ENCODE data around the gene GGCX. TPM values are rescaled to one million over a fixed set of nuclear protein-coding genes. Genes with fewer than 3 reads are reported as not detected.

Gene GGCX
- total and polyA plus RNA-seq, 9 of the 15 experiments (the other 6 are each of a cell fraction or from before 2014, with no cell fraction given): 14.4 to 47.1 (median 28.1) TPM

DNA sequence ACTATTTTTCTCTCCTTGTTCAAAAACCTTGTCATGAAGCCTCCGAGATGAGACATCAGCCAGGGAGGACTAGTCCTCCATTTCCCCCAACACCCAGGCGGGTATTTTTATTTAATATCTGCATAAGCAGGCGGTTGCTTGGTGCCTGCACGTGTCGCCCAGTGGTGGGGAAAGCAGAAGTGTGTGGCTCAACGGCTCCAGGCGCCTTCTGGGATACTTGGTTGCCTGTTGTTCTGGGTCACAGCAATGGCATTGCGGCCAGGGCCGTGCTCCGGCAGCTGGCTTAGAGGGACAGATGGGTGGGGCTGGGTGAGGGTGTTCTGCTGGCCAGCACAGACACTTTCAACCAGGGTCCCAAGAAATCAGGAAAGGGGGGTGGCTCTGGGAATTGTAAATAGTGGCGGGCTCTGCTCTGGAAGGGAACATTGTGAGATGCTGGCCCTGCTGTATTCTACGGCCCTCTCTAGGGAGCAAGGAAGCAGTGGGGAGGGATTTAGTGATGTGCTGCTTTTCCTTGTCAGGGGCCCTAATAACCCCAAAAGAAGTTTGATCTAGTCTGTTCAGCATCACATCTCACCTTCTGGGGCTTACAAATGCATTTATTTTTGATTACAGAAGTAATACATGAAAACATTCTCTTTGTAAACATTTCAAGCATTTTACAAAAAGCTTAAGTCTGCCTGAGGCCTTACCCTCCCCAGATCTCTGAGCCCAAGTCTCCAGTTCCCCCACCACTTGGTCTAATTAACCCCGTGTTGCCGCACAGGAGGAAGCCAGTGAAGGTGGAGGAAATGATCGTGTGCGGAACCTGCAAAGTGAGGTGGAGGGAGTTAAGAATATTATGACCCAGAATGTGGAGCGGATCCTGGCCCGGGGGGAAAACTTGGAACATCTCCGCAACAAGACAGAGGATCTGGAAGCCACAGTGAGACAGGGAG lies 17.2 kb upstream of the GGCX start (continued):
- TF ChIP-seq LEF1 (IDR thresholded peaks at IDR 0.05) (0 out of 2 replicates have a peak, but pooled peaks have one; percentile 13), EHMT2 (IDR thresholded peaks at IDR 0.05) (no peak), NR2C1 (IDR thresholded peaks at IDR 0.05) (no peak), NR2C1 (tag; IDR thresholded peaks at IDR 0.05) (peak; percentile 10; the same call in 1 of the 2 replicates), ZNF561 (CRISPR knock-in tag; conservative IDR thresholded peaks at IDR 0.05) (0 out of 2 replicates have a peak, but pooled peaks have one; percentile 12), BHLHE40 (IDR thresholded peaks at IDR 0.05; ENCODE audit: low read length) (peak; percentile 88), KLF6 (CRISPR knock-in tag; IDR thresholded peaks at IDR 0.05; ENCODE audit: borderline replicate concordance) (0 out of 2 replicates have a peak, but pooled peaks have one; percentile 53), L3MBTL2 (IDR thresholded peaks at IDR 0.05) (peak; percentile 87), ILF3 (IDR thresholded peaks at IDR 0.05; ENCODE audit: borderline replicate concordance) (no peak), ELF1 (tag; IDR thresholded peaks at IDR 0.05) (peak; percentile 4; the same call in 1 of the 2 replicates), ZNF717 (CRISPR knock-in tag; IDR thresholded peaks at IDR 0.05) (no peak), ZFX (CRISPR knock-in tag; IDR thresholded peaks at IDR 0.05) (peak; percentile 24; the same call in 1 of the 2 replicates), ATF1 (CRISPR knock-in tag; IDR thresholded peaks at IDR 0.05) (no peak), ATF1 (tag; IDR thresholded peaks at IDR 0.05) (no peak), MNT (conservative IDR thresholded peaks at IDR 0.05) (peak; percentile 65 to 69; a peak in 2 of 4 replicates)
- TF ChIP-seq, protein P1, sequence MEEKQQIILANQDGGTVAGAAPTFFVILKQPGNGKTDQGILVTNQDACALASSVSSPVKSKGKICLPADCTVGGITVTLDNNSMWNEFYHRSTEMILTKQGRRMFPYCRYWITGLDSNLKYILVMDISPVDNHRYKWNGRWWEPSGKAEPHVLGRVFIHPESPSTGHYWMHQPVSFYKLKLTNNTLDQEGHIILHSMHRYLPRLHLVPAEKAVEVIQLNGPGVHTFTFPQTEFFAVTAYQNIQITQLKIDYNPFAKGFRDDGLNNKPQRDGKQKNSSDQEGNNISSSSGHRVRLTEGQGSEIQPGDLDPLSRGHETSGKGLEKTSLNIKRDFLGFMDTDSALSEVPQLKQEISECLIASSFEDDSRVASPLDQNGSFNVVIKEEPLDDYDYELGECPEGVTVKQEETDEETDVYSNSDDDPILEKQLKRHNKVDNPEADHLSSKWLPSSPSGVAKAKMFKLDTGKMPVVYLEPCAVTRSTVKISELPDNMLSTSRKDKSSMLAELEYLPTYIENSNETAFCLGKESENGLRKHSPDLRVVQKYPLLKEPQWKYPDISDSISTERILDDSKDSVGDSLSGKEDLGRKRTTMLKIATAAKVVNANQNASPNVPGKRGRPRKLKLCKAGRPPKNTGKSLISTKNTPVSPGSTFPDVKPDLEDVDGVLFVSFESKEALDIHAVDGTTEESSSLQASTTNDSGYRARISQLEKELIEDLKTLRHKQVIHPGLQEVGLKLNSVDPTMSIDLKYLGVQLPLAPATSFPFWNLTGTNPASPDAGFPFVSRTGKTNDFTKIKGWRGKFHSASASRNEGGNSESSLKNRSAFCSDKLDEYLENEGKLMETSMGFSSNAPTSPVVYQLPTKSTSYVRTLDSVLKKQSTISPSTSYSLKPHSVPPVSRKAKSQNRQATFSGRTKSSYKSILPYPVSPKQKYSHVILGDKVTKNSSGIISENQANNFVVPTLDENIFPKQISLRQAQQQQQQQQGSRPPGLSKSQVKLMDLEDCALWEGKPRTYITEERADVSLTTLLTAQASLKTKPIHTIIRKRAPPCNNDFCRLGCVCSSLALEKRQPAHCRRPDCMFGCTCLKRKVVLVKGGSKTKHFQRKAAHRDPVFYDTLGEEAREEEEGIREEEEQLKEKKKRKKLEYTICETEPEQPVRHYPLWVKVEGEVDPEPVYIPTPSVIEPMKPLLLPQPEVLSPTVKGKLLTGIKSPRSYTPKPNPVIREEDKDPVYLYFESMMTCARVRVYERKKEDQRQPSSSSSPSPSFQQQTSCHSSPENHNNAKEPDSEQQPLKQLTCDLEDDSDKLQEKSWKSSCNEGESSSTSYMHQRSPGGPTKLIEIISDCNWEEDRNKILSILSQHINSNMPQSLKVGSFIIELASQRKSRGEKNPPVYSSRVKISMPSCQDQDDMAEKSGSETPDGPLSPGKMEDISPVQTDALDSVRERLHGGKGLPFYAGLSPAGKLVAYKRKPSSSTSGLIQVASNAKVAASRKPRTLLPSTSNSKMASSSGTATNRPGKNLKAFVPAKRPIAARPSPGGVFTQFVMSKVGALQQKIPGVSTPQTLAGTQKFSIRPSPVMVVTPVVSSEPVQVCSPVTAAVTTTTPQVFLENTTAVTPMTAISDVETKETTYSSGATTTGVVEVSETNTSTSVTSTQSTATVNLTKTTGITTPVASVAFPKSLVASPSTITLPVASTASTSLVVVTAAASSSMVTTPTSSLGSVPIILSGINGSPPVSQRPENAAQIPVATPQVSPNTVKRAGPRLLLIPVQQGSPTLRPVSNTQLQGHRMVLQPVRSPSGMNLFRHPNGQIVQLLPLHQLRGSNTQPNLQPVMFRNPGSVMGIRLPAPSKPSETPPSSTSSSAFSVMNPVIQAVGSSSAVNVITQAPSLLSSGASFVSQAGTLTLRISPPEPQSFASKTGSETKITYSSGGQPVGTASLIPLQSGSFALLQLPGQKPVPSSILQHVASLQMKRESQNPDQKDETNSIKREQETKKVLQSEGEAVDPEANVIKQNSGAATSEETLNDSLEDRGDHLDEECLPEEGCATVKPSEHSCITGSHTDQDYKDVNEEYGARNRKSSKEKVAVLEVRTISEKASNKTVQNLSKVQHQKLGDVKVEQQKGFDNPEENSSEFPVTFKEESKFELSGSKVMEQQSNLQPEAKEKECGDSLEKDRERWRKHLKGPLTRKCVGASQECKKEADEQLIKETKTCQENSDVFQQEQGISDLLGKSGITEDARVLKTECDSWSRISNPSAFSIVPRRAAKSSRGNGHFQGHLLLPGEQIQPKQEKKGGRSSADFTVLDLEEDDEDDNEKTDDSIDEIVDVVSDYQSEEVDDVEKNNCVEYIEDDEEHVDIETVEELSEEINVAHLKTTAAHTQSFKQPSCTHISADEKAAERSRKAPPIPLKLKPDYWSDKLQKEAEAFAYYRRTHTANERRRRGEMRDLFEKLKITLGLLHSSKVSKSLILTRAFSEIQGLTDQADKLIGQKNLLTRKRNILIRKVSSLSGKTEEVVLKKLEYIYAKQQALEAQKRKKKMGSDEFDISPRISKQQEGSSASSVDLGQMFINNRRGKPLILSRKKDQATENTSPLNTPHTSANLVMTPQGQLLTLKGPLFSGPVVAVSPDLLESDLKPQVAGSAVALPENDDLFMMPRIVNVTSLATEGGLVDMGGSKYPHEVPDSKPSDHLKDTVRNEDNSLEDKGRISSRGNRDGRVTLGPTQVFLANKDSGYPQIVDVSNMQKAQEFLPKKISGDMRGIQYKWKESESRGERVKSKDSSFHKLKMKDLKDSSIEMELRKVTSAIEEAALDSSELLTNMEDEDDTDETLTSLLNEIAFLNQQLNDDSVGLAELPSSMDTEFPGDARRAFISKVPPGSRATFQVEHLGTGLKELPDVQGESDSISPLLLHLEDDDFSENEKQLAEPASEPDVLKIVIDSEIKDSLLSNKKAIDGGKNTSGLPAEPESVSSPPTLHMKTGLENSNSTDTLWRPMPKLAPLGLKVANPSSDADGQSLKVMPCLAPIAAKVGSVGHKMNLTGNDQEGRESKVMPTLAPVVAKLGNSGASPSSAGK (IDR thresholded peaks at IDR 0.05): peak; percentile 89; the same call in 1 of the 2 replicates

Measured in K562 (cell line).